Hematopoietic multipotent progenitor cell treated with erythropoietin and hydrocortisone succinate and interleukin-3 and kit ligand, for 4 days (in vitro differentiated cells): ENCODE measurements around the gene PMVK.
"Not testable (repeated sequence)": the region's sequence is repeated elsewhere in the genome, so short reads cannot be mapped to it uniquely, and the experiment has no call there.

Source experiments
- DNase-seq: peaks from one replicate; pipeline ENCODE4 v3.0.0-alpha.2; 2015

PMVK gene

DNA sequence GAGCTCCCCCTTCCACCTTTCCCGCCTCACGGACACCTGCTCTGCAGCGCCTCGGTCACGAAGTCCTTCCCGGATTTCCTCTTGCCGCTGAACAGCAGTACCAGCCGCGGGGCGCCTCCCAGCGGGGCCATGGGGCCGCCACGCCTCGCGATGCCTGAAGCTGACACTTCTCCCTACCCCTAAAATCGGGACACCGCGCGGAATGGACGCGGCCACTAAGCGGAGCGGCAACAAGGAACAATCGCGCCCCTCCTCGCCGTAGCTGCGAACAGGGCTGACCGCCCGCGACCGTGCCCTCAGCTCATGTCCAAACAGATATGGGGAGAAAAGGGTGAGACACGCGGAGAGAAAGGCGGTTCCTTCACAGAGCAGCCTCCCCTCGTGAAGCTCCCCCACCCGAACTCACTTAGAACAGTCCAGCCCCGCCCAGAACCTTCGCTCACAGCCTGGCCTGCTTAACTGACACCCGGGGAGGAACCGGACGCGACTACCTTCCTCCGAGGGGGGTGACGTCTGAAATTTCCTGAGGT is at the start of gene PMVK:
Gene PMVK, minus strand, starts transcription at position 165 of the 530 bp plus-strand sequence. Its CDS starts 34 bp downstream, at position 131.
- DNase-seq, result peak; percentile 98

DNA sequence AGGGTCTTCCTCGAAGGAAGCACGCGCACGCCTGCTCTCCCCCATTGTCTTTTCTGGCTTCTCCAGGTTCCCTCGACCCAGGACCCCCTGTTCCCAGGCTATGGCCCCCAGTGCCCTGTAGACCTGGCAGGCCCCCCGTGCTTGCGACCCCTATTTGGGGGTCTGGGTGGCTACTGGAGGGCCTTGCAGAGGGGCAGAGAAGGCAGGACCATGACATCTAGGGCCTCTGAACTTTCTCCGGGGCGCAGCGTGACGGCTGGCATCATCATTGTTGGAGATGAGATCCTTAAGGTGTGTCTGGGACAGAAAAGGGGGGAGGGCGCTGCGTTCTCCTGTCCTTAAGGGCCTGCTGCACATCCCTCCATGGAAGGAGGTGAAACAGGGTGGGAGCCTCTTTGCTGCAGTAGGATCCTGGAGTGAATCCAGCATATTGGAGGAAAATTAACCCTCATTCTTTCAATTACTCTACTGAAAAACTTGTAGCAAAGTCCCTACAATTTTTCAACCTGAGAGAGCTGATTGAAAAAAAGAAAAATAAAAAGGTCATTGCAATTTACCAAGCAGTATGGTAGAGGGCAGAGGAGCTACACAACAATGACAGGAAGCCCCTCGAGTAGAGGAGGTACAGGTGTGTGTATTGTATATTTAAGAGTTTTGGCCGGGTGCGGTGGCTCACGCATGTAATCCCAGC is 47.4 kb upstream of the PMVK start:
- no peak for DNase-seq

GRCh38 chr1:154982897-154983648 is 46.6 kb upstream of the PMVK start, which contains the start of gene FLAD1:
Gene FLAD1 (plus strand): TSS chr1:154983344. CDS start chr1:154983695, 351 bp downstream.
- peak; percentile 100 for DNase-seq

DNA sequence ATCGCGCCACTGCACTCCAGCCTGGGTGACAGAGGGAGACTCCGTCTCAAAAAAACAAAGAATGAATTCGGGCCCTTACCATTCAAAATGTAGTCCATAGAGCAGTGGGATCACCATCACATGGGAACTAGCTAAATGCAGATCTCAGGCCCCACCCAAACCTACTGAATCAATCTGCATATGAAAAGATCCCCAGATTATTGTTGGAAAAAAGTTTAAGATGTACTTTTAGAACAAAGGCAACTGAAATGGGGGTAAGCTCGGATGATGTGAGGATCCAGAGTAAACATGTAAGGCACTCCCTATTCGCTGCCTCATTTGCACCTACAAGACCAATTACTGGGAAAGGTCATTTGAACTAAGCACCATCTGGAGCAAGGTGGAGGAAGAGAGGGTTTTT is 45.8 kb upstream of the PMVK start:
- peak; percentile 45 for DNase-seq

- no peak for DNase-seq
These were observed 41.8 kb upstream of the PMVK start for GRCh38 chr1:154978360-154978759.

GRCh38 chr1:154977762-154978161 is 41.2 kb upstream of the PMVK start:
- DNase-seq, result not testable (repeated sequence)

- peak; percentile 77 for DNase-seq
These were observed 39.0 kb upstream of the PMVK start for GRCh38 chr1:154975409-154976059.

DNA sequence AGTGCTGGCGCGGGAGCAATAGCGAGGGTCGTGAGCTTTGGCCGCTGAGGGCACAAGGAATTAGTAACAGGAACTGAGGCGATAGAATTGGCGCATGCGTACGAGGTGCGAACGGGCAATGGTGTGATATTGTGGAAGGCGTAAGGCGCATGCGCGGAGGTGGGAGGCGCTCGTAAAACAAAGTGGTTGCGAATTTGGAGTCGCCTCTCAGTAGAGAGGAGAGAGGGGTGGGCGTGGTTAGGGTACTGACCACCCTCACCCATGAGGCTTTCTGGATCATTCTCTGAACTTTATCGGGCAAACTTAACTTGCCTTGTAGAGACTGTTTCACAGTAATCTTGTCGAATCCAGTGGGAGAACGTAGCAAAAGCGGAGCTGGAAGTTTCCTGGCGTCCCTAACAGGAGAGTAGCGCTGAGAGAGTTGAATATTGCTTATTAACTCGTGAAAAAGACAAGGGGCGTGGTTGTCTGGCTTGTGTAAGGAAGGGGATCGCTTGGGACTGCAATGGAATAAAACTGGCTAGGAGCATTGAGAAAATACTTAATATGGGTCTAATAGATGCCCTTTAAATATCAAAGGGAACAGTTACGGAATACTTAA is 38.4 kb upstream of the PMVK start:
- DNase-seq, result peak; percentile 99

GRCh38 chr1:154974102-154974807 is 37.7 kb upstream of the PMVK start, which contains the start of gene CKS1B:
Gene CKS1B (plus strand): TSS chr1:154974681. CDS start chr1:154974746, 65 bp downstream.
- peak; percentile 100 for DNase-seq

DNA sequence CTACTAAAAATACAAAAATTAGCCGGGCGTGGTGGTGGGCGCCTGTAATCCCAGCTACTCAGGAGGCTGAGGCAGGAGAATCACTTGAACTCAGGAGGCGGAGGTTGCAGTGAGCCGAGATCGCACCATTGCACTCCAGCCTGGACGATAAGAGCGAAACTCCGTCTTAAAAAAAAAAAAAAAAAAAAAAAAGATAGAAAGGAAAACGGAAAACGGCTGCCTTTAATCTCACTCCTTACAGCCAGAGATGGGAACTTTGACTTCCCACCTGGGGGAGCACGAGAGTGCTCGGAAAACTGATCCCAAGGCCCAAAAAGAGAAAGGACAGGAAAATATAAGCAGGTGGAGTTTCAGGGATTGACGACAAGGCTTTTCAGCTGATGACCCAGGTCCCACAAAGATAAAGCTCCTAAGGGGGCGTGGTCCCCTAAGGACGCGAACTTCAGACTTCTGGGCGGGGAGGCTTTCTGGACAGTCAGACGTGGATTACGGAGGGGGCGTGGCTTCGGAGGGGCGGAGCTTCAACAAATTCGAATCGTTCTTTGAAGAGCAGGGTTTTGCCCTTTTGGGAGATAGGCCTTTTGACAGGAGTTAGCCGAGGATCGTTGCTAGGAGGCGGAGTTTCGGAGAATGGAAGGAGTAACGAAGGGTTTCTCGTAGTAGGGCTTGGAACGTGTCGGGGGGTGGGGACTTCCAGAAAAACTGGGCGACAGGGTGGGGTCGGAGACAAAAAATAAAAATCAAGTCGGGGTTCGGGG is 37.0 kb upstream of the PMVK start:
- DNase-seq, result peak; percentile 100

DNA sequence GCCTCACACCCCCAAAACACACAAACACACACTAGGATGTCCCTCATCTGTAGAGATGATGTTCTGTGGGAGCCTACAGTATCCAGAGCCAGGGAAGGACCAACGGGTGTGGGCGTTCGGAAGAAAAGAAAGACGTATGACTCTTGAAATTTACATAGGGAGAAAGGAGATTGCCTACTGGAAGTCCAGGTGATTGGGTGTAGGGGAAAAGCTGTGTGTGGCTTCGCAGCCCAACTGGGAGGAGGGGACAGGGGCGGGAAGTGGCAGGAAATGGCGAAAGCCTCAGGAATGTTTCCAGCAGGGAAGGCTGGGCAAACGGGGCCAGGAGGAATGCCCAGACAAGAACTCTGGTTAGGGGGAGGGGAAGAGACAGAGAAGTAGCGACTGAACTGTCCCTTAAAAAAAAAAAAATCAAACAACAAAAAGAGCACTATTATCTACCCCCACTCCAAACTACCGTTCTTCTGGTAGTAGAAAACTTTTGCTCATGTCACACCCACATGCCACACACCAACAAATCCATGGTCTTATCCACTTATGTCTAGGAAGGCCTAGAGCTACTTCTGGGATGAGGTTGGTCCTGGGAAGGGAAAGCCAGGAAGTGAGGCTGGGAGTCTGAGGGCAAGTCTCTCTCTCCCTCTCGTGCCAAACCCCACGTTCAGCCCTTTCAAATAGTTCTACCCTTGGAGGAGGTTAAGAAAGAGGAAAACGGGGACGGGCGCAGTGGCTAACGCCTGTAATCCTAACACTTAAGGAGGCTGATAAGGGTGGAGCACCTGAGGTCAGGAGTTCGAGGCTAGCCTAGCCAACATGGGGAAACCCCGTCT is 36.2 kb upstream of the PMVK start:
- DNase-seq, result no peak

DNA sequence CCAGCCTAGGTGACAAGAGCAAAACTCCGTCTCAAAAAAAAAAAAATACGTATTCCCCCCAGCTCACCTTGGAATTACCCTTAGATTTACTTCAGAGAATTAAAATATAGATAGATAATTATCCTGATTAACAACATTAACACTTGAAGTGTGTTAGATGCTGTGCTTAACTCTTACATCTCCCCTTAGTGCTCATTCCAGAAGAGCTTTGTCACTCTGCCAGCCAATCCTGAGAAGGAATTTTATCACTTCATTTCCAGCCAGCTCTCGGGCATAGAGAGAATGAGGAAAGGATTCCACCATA is 35.6 kb upstream of the PMVK start:
- no peak for DNase-seq

- DNase-seq, result no peak
These were observed 35.0 kb upstream of the PMVK start for GRCh38 chr1:154971341-154971998.

DNA sequence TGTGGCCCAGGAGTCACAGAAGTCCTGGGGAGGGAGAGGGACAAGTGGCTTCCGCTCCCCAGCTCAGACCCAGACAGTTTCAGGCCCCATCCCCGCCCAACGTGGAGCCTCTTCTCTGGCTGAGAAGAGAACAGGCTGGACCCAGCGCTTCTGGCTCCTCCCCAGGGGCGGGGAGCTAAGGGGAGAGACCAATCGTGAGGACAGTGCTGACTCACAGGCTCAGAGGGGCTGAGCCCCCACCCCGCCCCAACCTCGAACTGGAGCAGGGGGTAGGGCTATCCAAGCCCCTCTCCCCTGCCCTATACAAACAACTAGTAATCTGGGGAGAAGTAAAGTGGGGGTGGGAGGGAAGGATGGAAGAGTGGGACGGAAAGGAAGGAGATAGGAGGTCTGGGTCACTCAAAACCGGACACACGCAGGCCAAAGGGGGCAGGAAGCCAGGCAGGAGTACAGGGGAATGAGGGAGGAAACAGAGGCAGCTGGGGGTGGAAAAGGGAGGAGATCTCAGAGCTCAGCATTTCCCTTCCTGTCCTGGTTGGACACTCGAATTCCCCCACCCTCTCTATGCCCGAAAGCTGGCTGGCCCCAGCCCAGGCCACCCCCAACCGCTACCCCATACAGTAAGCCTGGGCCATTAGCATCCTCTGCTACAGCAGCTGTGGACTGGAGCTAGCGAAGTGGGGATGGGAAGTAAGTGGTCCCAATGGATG is 34.3 kb upstream of the PMVK start, which contains the start of gene SHC1:
Gene SHC1, minus strand, starts transcription at position 117 of the 710 bp plus-strand sequence. CDS start 221 bp downstream, outside the sequence.
- DNase-seq, result peak; percentile 95

DNA sequence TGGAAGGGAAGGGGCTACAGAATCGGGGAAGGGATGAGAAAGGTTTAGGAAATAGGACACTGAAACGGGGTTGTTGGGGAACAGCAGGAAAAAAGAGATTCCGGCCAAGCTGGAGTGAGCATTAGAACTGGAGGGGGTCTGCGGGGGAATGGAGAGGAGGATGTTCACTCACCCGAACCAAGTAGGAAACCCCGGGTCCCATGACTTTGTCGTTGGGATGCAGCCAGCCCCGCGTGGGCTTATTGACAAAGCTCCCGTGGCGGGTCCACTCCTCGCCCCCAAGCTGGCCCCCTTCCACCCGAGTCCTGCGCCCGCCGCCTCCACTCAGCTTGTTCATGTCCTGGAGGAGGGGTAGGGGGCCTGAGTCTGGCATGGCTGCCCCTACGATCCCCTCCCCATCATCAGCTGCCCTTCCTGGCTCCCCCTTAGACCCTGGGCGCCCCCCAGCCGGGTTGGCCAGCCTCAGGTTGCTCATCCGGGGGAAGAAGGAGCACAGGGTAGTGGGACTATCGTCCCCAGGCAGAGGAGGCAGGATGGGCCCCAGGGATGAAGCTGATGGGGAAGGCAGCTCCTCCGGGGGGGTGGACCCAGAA is 33.4 kb upstream of the PMVK start:
- no peak for DNase-seq

DNA sequence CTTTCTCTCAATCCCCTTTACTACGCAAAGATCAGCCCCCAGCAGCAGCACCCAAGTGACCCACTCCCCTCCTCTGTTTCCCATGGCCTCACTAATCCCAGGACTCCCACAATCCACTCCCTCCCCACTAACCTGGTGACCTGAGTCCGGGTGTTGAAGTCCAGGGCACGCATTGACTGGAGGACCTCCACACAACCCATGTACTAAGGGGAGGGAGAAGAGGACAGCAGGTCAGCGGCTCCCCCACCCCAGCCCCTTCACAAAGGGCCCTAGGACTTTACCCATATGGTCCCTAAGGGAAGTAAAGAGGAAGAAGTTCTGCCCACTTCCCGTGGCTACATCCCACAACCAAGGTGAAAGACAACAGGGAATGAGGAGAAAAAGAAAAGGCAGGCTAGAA is 32.7 kb upstream of the PMVK start:
- DNase-seq, result no peak

GRCh38 chr1:154968731-154969130 is 32.2 kb upstream of the PMVK start:
- DNase-seq, result no peak

GRCh38 chr1:154967331-154967950 is 30.9 kb upstream of the PMVK start:
- DNase-seq, result no peak
